ENCODE measurements around the gene PIK3R3.

DNA sequence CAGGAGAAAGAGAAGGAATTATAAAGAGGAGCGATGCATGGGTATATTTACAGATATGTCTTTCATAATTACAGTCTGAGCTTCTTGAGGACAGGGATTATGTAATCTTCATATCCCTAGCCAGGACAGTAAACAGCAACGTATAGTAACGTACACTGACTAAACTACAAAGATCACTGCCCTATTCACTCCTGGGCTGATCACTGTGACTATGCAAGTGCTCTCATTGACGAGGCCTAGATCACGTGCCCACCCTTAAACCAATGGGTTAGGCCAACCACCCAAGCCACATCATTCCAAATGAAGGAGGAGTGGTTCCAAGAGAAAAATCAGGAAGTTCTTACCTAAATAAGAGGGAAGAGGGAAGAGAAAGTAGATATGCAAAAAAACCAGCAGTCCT, 18.5 kb downstream of the PIK3R3 start:
- TF ChIP-seq, protein P1, sequence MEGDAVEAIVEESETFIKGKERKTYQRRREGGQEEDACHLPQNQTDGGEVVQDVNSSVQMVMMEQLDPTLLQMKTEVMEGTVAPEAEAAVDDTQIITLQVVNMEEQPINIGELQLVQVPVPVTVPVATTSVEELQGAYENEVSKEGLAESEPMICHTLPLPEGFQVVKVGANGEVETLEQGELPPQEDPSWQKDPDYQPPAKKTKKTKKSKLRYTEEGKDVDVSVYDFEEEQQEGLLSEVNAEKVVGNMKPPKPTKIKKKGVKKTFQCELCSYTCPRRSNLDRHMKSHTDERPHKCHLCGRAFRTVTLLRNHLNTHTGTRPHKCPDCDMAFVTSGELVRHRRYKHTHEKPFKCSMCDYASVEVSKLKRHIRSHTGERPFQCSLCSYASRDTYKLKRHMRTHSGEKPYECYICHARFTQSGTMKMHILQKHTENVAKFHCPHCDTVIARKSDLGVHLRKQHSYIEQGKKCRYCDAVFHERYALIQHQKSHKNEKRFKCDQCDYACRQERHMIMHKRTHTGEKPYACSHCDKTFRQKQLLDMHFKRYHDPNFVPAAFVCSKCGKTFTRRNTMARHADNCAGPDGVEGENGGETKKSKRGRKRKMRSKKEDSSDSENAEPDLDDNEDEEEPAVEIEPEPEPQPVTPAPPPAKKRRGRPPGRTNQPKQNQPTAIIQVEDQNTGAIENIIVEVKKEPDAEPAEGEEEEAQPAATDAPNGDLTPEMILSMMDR (IDR thresholded peaks at IDR 0.05), result no peak
- TF ChIP-seq POLR2A (IDR thresholded peaks at IDR 0.05), result no peak
